Karpas-422 (cell line): ENCODE data around the gene CNGA2. TPM values are rescaled to one million over a fixed set of nuclear protein-coding genes. Genes with fewer than 3 reads are reported as not detected.

Source experiments
- DNase-seq: peaks from one replicate; pipeline ENCODE4 v3.0.0-alpha.2; 2015
- H2AFZ ChIP-seq: fragments of 200-600 bp; sonication (generic); 2 replicates; pipeline ENCODE4 v1.6.1; 2014; ENCODE audit warnings: antibody characterized with exemption, low read length, mixed read lengths
- H3K27ac ChIP-seq: fragments of 200-600 bp; sonication (generic); 2 replicates; pipeline ENCODE4 v1.5.1; 2014; ENCODE audit warnings: mild to moderate bottlenecking, low read length, moderate library complexity
- H3K27me3 ChIP-seq: fragments of 200-600 bp; sonication (generic); 2 replicates; pipeline ENCODE4 v1.6.1; 2014; ENCODE audit warnings: low read length, mixed read lengths
- H3K36me3 ChIP-seq: fragments of 200-600 bp; sonication (generic); 2 replicates; pipeline ENCODE4 v1.6.1; 2014; ENCODE audit warnings: low read length, mixed read lengths; ENCODE audit not compliant: insufficient read depth
- H3K4me1 ChIP-seq: fragments of 200-600 bp; sonication (generic); 2 replicates; pipeline ENCODE4 v1.6.1; 2014; ENCODE audit warnings: mild to moderate bottlenecking, low read length, mixed read lengths
- H3K4me2 ChIP-seq: fragments of 200-600 bp; sonication (generic); 2 replicates; pipeline ENCODE4 v1.6.1; 2014; ENCODE audit warnings: low read length, low read depth, mild to moderate bottlenecking; ENCODE audit not compliant: poor library complexity, severe bottlenecking
- H3K4me3 ChIP-seq: fragments of 200-600 bp; sonication (generic); 2 replicates; pipeline ENCODE4 v1.5.1; 2014; ENCODE audit warnings: mild to moderate bottlenecking, antibody characterized with exemption, low read length, mixed read lengths
- H3K79me2 ChIP-seq: fragments of 200-600 bp; sonication (generic); 2 replicates; pipeline ENCODE4 v1.6.1; 2014; ENCODE audit warnings: mild to moderate bottlenecking, low read length, mixed read lengths
- H3K9ac ChIP-seq: fragments of 200-600 bp; sonication (generic); 2 replicates; pipeline ENCODE4 v1.6.0; 2014; ENCODE audit warnings: low read length
- H3K9me2 ChIP-seq: fragments of 200-600 bp; sonication (generic), shearing (Covaris generic); replicated peaks from 2 replicates; pipeline ENCODE4 v1.6.0; 2014; ENCODE audit warnings: mild to moderate bottlenecking, low read length, moderate library complexity; ENCODE audit not compliant: insufficient read depth
- H3K9me3 ChIP-seq: fragments of 300-700, 200-600 bp; sonication (generic); 2 replicates; pipeline ENCODE4 v1.6.1; 2014; ENCODE audit warnings: low read length, mixed read lengths
- H4K20me1 ChIP-seq: fragments of 200-600 bp; sonication (generic); 2 replicates; pipeline ENCODE4 v1.6.1; 2014; ENCODE audit warnings: mild to moderate bottlenecking, antibody characterized with exemption, low read length, low read depth; ENCODE audit not compliant: insufficient read depth
- total RNA-seq: library from RNA; depleted of rRNA; stranded (reverse); fragments of >200 nt; shearing (Covaris generic); gene quantifications from 2 replicates; pipeline ENCODE4 v1.2.3, GENCODE V29; 2014; ENCODE audit warnings: low replicate concordance

The CNGA2 gene
- total RNA-seq, 1 experiment from 2014 or later = not detected

GRCh38 chrX:151697522-151697921 is 37.0 kb upstream of the CNGA2 start:
- no peak overlapping the region for H3K27ac ChIP-seq
- no peak overlapping the region for H3K4me3 ChIP-seq
- no peaks in the 10 kb centered on the region for H3K4me1 ChIP-seq
- H3K27me3 ChIP-seq = no peaks in the 10 kb centered on the region
- H2AFZ ChIP-seq = no peak overlapping the region
- H3K36me3 ChIP-seq = no peaks in the 10 kb centered on the region
- H3K79me2 ChIP-seq = no peaks in the 10 kb centered on the region
- no peak for DNase-seq
- H4K20me1 ChIP-seq = no peaks in the 10 kb centered on the region
- H3K9me2 ChIP-seq = no peaks in the 10 kb centered on the region
- no peaks in the 10 kb centered on the region for H3K9me3 ChIP-seq
- H3K9ac ChIP-seq = no peak overlapping the region
- no peak overlapping the region for H3K4me2 ChIP-seq

- H4K20me1 ChIP-seq = no peaks in the 10 kb centered on the region
- H3K9me3 ChIP-seq = no peaks in the 10 kb centered on the region
- H3K79me2 ChIP-seq = no peaks in the 10 kb centered on the region
- H3K27me3 ChIP-seq = no peaks in the 10 kb centered on the region
- no peaks in the 10 kb centered on the region for H3K36me3 ChIP-seq
- no peak overlapping the region for H3K4me2 ChIP-seq
- no peaks in the 10 kb centered on the region for H3K9me2 ChIP-seq
- DNase-seq = no peak
- no peak overlapping the region for H2AFZ ChIP-seq
- H3K4me3 ChIP-seq = no peak overlapping the region
- H3K4me1 ChIP-seq = no peaks in the 10 kb centered on the region
- H3K9ac ChIP-seq = no peak overlapping the region
- H3K27ac ChIP-seq = no peak overlapping the region
Observed at GRCh38 chrX:151698485-151698884, 36.1 kb upstream of the CNGA2 start.

GRCh38 chrX:151699746-151700145 is 34.8 kb upstream of the CNGA2 start:
- Histone ChIP-seq H2AFZ (no peak overlapping the region), H4K20me1 (no peaks in the 10 kb centered on the region), H3K9me3 (no peaks in the 10 kb centered on the region), H3K4me1 (no peaks in the 10 kb centered on the region), H3K27me3 (no peaks in the 10 kb centered on the region), H3K9ac (no peak overlapping the region), H3K9me2 (no peaks in the 10 kb centered on the region), H3K36me3 (no peaks in the 10 kb centered on the region), H3K4me3 (no peak overlapping the region), H3K4me2 (no peak overlapping the region), H3K27ac (no peak overlapping the region), H3K79me2 (no peaks in the 10 kb centered on the region)
- DNase-seq = no peak

GRCh38 chrX:151700581-151700980 is 34.0 kb upstream of the CNGA2 start:
- Histone ChIP-seq H3K4me3 (no peak overlapping the region), H3K9me2 (no peaks in the 10 kb centered on the region), H2AFZ (no peak overlapping the region), H3K27me3 (no peaks in the 10 kb centered on the region), H3K9me3 (no peaks in the 10 kb centered on the region), H3K27ac (no peak overlapping the region), H3K9ac (no peak overlapping the region), H3K36me3 (no peaks in the 10 kb centered on the region), H4K20me1 (no peaks in the 10 kb centered on the region), H3K4me1 (no peaks in the 10 kb centered on the region), H3K4me2 (no peak overlapping the region), H3K79me2 (no peaks in the 10 kb centered on the region)
- no peak for DNase-seq

- no peak for DNase-seq
- H3K4me3 ChIP-seq = no peak overlapping the region
- no peaks in the 10 kb centered on the region for H3K36me3 ChIP-seq
- no peak overlapping the region for H3K27ac ChIP-seq
- H3K4me1 ChIP-seq = no peaks in the 10 kb centered on the region
- no peak overlapping the region for H2AFZ ChIP-seq
- H3K4me2 ChIP-seq = no peak overlapping the region
- no peaks in the 10 kb centered on the region for H3K9me3 ChIP-seq
- no peaks in the 10 kb centered on the region for H3K27me3 ChIP-seq
- no peak overlapping the region for H3K9ac ChIP-seq
- H3K79me2 ChIP-seq = no peaks in the 10 kb centered on the region
- no peaks in the 10 kb centered on the region for H4K20me1 ChIP-seq
- H3K9me2 ChIP-seq = no peaks in the 10 kb centered on the region
Observed at GRCh38 chrX:151701071-151701470, 33.5 kb upstream of the CNGA2 start.

- Histone ChIP-seq H2AFZ (no peak overlapping the region), H3K4me1 (no peaks in the 10 kb centered on the region), H3K79me2 (no peaks in the 10 kb centered on the region), H3K4me2 (no peak overlapping the region), H3K36me3 (no peaks in the 10 kb centered on the region), H3K4me3 (no peak overlapping the region), H3K9ac (no peak overlapping the region), H3K9me2 (no peaks in the 10 kb centered on the region), H3K9me3 (no peaks in the 10 kb centered on the region), H4K20me1 (no peaks in the 10 kb centered on the region), H3K27ac (no peak overlapping the region), H3K27me3 (no peaks in the 10 kb centered on the region)
- DNase-seq = no peak
Observed at GRCh38 chrX:151701531-151701930, 33.0 kb upstream of the CNGA2 start.

GRCh38 chrX:151702026-151702714 is 32.4 kb upstream of the CNGA2 start:
- no peaks in the 10 kb centered on the region for H4K20me1 ChIP-seq
- H3K36me3 ChIP-seq = no peaks in the 10 kb centered on the region
- no peaks in the 10 kb centered on the region for H3K27me3 ChIP-seq
- H3K4me3 ChIP-seq = no peak overlapping the region
- H3K4me1 ChIP-seq = no peaks in the 10 kb centered on the region
- H2AFZ ChIP-seq = no peak overlapping the region
- no peaks in the 10 kb centered on the region for H3K9me3 ChIP-seq
- no peaks in the 10 kb centered on the region for H3K9me2 ChIP-seq
- no peaks in the 10 kb centered on the region for H3K79me2 ChIP-seq
- H3K9ac ChIP-seq = no peak overlapping the region
- no peak for DNase-seq
- H3K4me2 ChIP-seq = no peak overlapping the region
- H3K27ac ChIP-seq = no peak overlapping the region

GRCh38 chrX:151702741-151703340 is 31.7 kb upstream of the CNGA2 start:
- no peak overlapping the region for H3K4me2 ChIP-seq
- H3K36me3 ChIP-seq = no peaks in the 10 kb centered on the region
- no peaks in the 10 kb centered on the region for H3K4me1 ChIP-seq
- no peaks in the 10 kb centered on the region for H3K79me2 ChIP-seq
- no peaks in the 10 kb centered on the region for H3K9me3 ChIP-seq
- H2AFZ ChIP-seq = no peak overlapping the region
- H4K20me1 ChIP-seq = no peaks in the 10 kb centered on the region
- no peak overlapping the region for H3K27ac ChIP-seq
- no peaks in the 10 kb centered on the region for H3K9me2 ChIP-seq
- H3K9ac ChIP-seq = no peak overlapping the region
- no peak overlapping the region for H3K4me3 ChIP-seq
- H3K27me3 ChIP-seq = no peaks in the 10 kb centered on the region
- DNase-seq = no peak
